K562 (cell line): ENCODE results near the gene FNBP1. TPM values are rescaled to one million over a fixed set of nuclear protein-coding genes. Genes with fewer than 3 reads are reported as not detected.

Experiments
- ARHGAP35 ChIP-seq: fragments of 450-650 bp; IDR thresholded peaks from 2 replicates; pipeline ENCODE4 v1.6.1; 2018; ENCODE audit not compliant: partially characterized antibody
- BHLHE40 ChIP-seq: IDR thresholded peaks from 2 replicates; pipeline ENCODE4 v1.6.1; 2011; ENCODE audit warnings: low read length, improper control_type of control experiment
- CBX8 ChIP-seq: fragments of 200-600 bp; sonication (generic); IDR thresholded peaks from 2 replicates; pipeline ENCODE4 v1.6.1; 2012; ENCODE audit warnings: borderline replicate concordance, mixed run types, low read depth, mild to moderate bottlenecking, moderate library complexity, mixed read lengths, low read length, control low read depth, inconsistent platforms; ENCODE audit not compliant: poor library complexity, severe bottlenecking; ENCODE audit errors: extremely low read depth
- DMBX1 ChIP-seq: fragments of 250-450 bp; sonication (Bioruptor Pico); IDR thresholded peaks from 2 replicates; pipeline ENCODE4 v1.8.0; 2022; ENCODE audit warnings: inconsistent platforms, mild to moderate bottlenecking, moderate library complexity, borderline replicate concordance
- ELF2 ChIP-seq: fragments of 250-450 bp; sonication (Bioruptor Pico); IDR thresholded peaks from 2 replicates; pipeline ENCODE4 v1.5.0; 2021; ENCODE audit warnings: mild to moderate bottlenecking
- KLF6 ChIP-seq: fragments of 250-450 bp; sonication (Bioruptor Pico); IDR thresholded peaks from 2 replicates; pipeline ENCODE4 v1.4.0; 2020; ENCODE audit warnings: mild to moderate bottlenecking, moderate library complexity, borderline replicate concordance
- L3MBTL2 ChIP-seq: fragments of 450-650 bp; IDR thresholded peaks from 2 replicates; pipeline ENCODE4 v1.6.1; 2016; ENCODE audit warnings: mild to moderate bottlenecking, moderate library complexity
- MCM7 ChIP-seq, 2 experiments: fragments of 450-650 bp; IDR thresholded peaks; 2 replicates each; pipeline ENCODE4 v1.6.1; 2016 to 2018
- MEF2A ChIP-seq: IDR thresholded peaks from 2 replicates; pipeline ENCODE4 v1.6.1; 2011; ENCODE audit warnings: low read depth, mild to moderate bottlenecking, low read length, moderate library complexity; ENCODE audit not compliant: control insufficient read depth
- NCOA2 ChIP-seq, 2 experiments: fragments of 450-650 bp; IDR thresholded peaks; 2 replicates each; pipeline ENCODE4 v1.6.1; 2018; ENCODE audit warnings: mild to moderate bottlenecking in 2 of 2, moderate library complexity in 1 of 2; ENCODE audit not compliant: partially characterized antibody in 2 of 2
- PML ChIP-seq: IDR thresholded peaks from 2 replicates; pipeline ENCODE4 v1.6.1; 2012; ENCODE audit warnings: low read length, inconsistent platforms
- PREB ChIP-seq: sonication (generic); formaldehyde crosslinking; IDR thresholded peaks from 2 replicates; pipeline ENCODE4 v1.8.1; 2023; ENCODE audit warnings: mild to moderate bottlenecking, missing genetic modification reagents
- RBM17 ChIP-seq: fragments of 200-400 bp; formaldehyde crosslinking; IDR thresholded peaks from 2 replicates; pipeline ENCODE4 v1.6.1; 2017; ENCODE audit warnings: low read depth, mild to moderate bottlenecking, low read length, borderline replicate concordance
- SIN3A ChIP-seq, 2 experiments: fragments of 150-350 bp in 1 of 2; IDR thresholded peaks; 2 replicates each; pipeline ENCODE4 v1.6.1; 2011 to 2016; ENCODE audit warnings: borderline replicate concordance in 2 of 2, low read depth in 2 of 2, low read length in 2 of 2, mild to moderate bottlenecking in 2 of 2, moderate library complexity in 2 of 2; ENCODE audit not compliant: control insufficient read depth in 1 of 2
- SOX6 ChIP-seq: fragments of 450-650 bp; IDR thresholded peaks from 2 replicates; pipeline ENCODE4 v1.6.1; 2014; ENCODE audit warnings: mild to moderate bottlenecking
- YBX1 ChIP-seq: fragments of 450-650 bp; IDR thresholded peaks from 2 replicates; pipeline ENCODE4 v1.7.1; 2016; ENCODE audit warnings: mild to moderate bottlenecking
- ZBTB40 ChIP-seq, 2 experiments: fragments of 450-650 bp in 1 of 2; sonication (generic) in 1 of 2; formaldehyde crosslinking in 1 of 2; IDR thresholded peaks; 2 replicates each; pipeline versions ENCODE4 v1.7.1 to v1.9.0; 2016 to 2022; ENCODE audit warnings: inconsistent platforms in 1 of 2, mild to moderate bottlenecking in 1 of 2, missing genetic modification reagents in 1 of 2
- ZNF12 ChIP-seq: sonication (generic); formaldehyde crosslinking; IDR thresholded peaks from 2 replicates; pipeline ENCODE4 v1.4.0; 2020; ENCODE audit warnings: mild to moderate bottlenecking, missing genetic modification reagents
- polyA plus RNA-seq, 8 experiments: library from polyadenylated mRNA; depleted of rRNA in 4 of 8; stranded (reverse) in 5 of 8; unstranded in 3 of 8; fragments of >200 nt; fragmentation: Nextera tagmentation in 2 of 8; fragmentation: Illumina TruSeq in 1 of 8; extraction: Ambion mirVana in 2 of 8; extraction: Trizol in 1 of 8; gene quantifications; 2 replicates each; pipeline versions ENCODE4 v1.2.1 to v1.2.3, GENCODE V29; 2011 to 2014; ENCODE audit warnings: inconsistent platforms in 1 of 8, missing spikeins in 1 of 8
- total RNA-seq, 7 experiments: library from RNA; depleted of rRNA in 6 of 7; stranded (reverse); fragments of >200 nt in 6 of 7; fragmentation: Illumina TruSeq in 2 of 7; extraction: Trizol in 2 of 7; gene quantifications; 2 replicates each; pipeline versions ENCODE4 v1.2.1 to v1.2.3, GENCODE V29; 2011 to 2021; ENCODE audit warnings: low replicate concordance in 1 of 7

FNBP1 gene
- total and polyA plus RNA-seq, 9 of the 15 experiments (the other 6 are each of a cell fraction or from before 2014, with no cell fraction given), result 1.8 to 14.9 (median 7.6) TPM

- TF ChIP-seq ZBTB40 (IDR thresholded peaks at IDR 0.05) (peak; percentile 48), ZBTB40 (CRISPR knock-in tag; IDR thresholded peaks at IDR 0.05) (no peak), ARHGAP35 (no peak), L3MBTL2 (peak; percentile 97), SIN3A (IDR thresholded peaks at IDR 0.05; ENCODE audit: borderline replicate concordance in 2 of 2, control insufficient read depth in 1 of 2, low read depth in 2 of 2, low read length in 2 of 2) (no peak), YBX1 (no peak), KLF6 (CRISPR knock-in tag) (peak; percentile 65; the same call in 1 of the 2 replicates), MCM7 (IDR thresholded peaks at IDR 0.05) (no peak), DMBX1 (CRISPR knock-in tag) (peak; percentile 34; the same call in 1 of the 2 replicates), ELF2 (CRISPR knock-in tag) (no peak), SOX6 (0 out of 2 replicates have a peak, but pooled peaks have one; percentile 10), ZNF12 (CRISPR knock-in tag) (0 out of 2 replicates have a peak, but pooled peaks have one; percentile 30), PREB (CRISPR knock-in tag) (no peak), MEF2A (0 out of 2 replicates have a peak, but pooled peaks have one; percentile 1), RBM17 (no peak), NCOA2 (IDR thresholded peaks at IDR 0.05; ENCODE audit: partially characterized antibody in 2 of 2) (no peak), BHLHE40 (peak; percentile 13; the same call in 1 of the 2 replicates), CBX8 (no peak), PML (no peak; the same call in 1 of the 2 replicates)
Observed at GRCh38 chr9:129838707-129839259, 204.2 kb downstream of the FNBP1 start (continued).
